Measurements from ENCODE around the gene UGT1A3.

The UGT1A3 gene

GRCh38 chr2:233816771-233817170 is 87.9 kb downstream of the UGT1A3 start:
- H3K4me1 ChIP-seq (ENCODE audit: low read depth, poor library complexity, severe bottlenecking) = no peaks in the 10 kb centered on the region
- no peaks in the 10 kb centered on the region for H3K79me2 ChIP-seq (ENCODE audit: insufficient read depth, low read depth)
- no peaks in the 10 kb centered on the region for H3K36me3 ChIP-seq (ENCODE audit: insufficient read depth)
- H4K20me1 ChIP-seq (ENCODE audit: insufficient read depth) = no peaks in the 10 kb centered on the region
- no peak overlapping the region for H2AFZ ChIP-seq (ENCODE audit: low read depth)
- no peak overlapping the region for H3K9ac ChIP-seq
- no peak overlapping the region for H3K4me2 ChIP-seq
- no peaks in the 10 kb centered on the region for H3K27me3 ChIP-seq (ENCODE audit: insufficient read depth, low read depth)
- no peak overlapping the region for H3K27ac ChIP-seq
- no peak overlapping the region for H3K4me3 ChIP-seq (IDR thresholded peaks at IDR 0.05; ENCODE audit: insufficient read depth, low read depth, low read length)
- TF ChIP-seq CTCF (conservative IDR thresholded peaks at IDR 0.05; ENCODE audit: low read depth, low read length) = no peak

DNA sequence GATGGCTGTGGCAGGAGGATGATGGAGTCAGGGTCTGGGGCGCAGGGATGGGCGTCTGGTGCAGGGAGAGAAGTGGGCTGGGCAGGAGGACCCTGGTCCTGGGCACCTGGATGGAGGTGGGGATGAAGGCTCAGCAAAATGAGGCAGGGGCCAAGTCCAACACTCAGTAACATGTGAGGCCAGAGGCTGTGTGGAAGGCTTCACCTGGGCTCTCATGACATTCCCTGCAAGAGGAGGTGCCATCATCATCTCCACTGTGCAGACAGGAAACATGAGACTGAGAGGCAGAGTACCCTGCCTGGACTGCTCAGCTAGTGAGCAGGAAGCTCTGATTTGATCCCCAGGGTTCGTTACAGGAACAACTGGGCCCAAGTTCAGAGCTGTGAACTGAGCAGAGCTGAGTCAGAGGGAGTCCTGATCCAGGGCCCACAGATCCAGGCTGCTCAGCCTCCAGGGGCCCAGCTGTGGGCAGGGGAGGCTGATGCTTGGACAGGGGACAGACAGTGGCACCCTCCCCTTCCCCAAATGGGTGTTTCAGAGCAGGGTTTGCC is 88.6 kb downstream of the UGT1A3 start:
- no peaks in the 10 kb centered on the region for H3K79me2 ChIP-seq (ENCODE audit: insufficient read depth, low read depth)
- H3K36me3 ChIP-seq (ENCODE audit: insufficient read depth) = no peaks in the 10 kb centered on the region
- no peaks in the 10 kb centered on the region for H4K20me1 ChIP-seq (ENCODE audit: insufficient read depth)
- H3K4me3 ChIP-seq (IDR thresholded peaks at IDR 0.05; ENCODE audit: insufficient read depth, low read depth, low read length) = no peak overlapping the region
- no peak overlapping the region for H2AFZ ChIP-seq (ENCODE audit: low read depth)
- no peak overlapping the region for H3K27ac ChIP-seq
- no peak overlapping the region for H3K4me2 ChIP-seq
- no peaks in the 10 kb centered on the region for H3K4me1 ChIP-seq (ENCODE audit: low read depth, poor library complexity, severe bottlenecking)
- no peaks in the 10 kb centered on the region for H3K27me3 ChIP-seq (ENCODE audit: insufficient read depth, low read depth)
- no peak overlapping the region for H3K9ac ChIP-seq
- no peak for TF ChIP-seq CTCF (conservative IDR thresholded peaks at IDR 0.05; ENCODE audit: low read depth, low read length)

DNA sequence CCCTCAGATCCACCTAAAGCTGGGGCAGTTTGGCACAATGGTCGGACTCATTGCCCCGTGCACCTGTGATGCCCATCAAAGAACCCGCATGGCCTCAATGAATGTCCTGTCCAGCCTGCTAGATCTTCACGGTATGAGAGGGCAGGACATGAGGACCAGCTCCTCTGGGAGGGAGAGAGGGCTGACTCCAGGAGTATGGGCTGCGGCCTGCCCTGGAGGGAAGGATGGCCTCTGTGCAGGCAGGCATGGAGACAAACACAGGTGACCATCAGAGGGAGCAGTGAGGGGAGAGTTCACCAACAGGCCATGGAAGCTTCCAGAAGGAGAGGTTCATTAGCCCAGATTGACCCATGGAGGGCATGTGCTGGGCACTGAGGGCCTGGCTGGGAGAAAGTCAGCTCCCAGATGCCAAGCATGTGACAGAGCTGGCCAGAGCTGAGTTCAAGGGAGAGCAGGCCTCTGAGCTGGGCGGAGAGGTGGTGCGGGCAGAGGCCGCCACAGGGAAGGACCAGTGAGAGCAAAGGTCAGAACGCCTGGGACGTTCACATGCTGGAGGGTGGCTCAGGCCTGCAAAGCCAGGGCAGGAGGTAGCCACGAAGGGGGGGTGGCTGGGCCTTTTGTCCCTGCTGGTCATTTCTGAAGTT is 89.3 kb downstream of the UGT1A3 start:
- Histone ChIP-seq H3K4me1 (ENCODE audit: low read depth, poor library complexity, severe bottlenecking) (no peaks in the 10 kb centered on the region), H3K4me2 (no peak overlapping the region)

More for the DNA sequence above, 89.3 kb downstream of the UGT1A3 start:
- Histone ChIP-seq H3K36me3 (ENCODE audit: insufficient read depth) (no peaks in the 10 kb centered on the region), H3K27ac (no peak overlapping the region), H3K79me2 (ENCODE audit: insufficient read depth, low read depth) (no peaks in the 10 kb centered on the region), H3K27me3 (ENCODE audit: insufficient read depth, low read depth) (no peaks in the 10 kb centered on the region), H3K9ac (no peak overlapping the region), H4K20me1 (ENCODE audit: insufficient read depth) (no peaks in the 10 kb centered on the region), H2AFZ (ENCODE audit: low read depth) (no peak overlapping the region), H3K4me3 (IDR thresholded peaks at IDR 0.05; ENCODE audit: insufficient read depth, low read depth, low read length) (no peak overlapping the region)
- no peak for TF ChIP-seq CTCF (conservative IDR thresholded peaks at IDR 0.05; ENCODE audit: low read depth, low read length)

Data from KMS-11 (cell line).